CD4-positive, alpha-beta T cell treated with Interleukin-15 for 4 hours (primary cell): ENCODE data around the gene PTGS1.

ENCODE experiments used
- DNase-seq: peaks from one replicate; pipeline ENCODE4 v3.0.0-alpha.2; 2020; ENCODE audit warnings: low spot score

PTGS1 gene

DNA sequence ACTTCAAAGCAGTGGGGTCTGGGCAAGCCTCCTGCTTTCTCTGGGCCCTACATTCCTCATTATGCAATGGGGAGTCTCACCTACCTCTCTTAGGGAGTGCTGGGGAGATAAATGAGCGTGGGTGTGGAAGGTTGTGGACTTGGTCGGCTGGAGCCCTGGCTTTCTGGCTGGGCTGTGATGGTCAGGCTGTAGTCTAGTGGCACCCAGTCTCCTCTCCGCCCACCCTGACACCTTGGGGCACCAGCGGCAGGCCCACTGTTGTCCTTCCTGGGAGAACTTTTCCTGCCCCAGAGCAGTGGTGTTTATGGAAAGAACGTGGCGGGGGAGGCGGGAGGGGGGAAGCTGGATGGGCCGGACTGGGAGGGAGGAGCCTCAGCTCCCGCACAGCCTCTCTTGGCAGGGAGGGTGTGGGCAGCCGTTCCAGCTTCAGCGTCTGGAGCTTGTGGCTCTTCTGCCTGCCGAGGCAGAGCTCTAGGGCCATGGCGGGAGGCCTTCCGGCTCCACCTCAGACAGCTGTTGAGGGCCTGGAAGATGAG is 4.1 kb downstream of the PTGS1 start:
- DNase-seq: no peak

DNA sequence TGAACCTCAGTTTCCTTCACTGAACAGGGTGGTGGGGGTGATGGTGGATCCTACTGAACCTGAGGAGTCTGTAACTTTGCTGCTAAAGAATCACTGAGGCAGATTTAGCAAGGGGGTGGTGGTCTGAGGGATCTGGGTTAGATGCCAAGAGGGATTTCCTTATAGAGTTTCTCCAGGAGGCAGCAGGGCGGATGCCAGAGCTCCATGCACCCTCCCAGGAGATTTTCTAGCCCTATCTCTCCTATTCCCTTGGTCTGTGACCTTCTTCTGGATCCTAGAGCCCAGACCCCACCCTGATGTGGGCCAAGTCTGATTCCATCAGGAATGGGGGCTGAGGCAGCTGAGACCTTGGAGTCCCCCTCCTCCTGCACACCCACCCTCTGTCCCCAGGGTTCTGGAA is 6.0 kb downstream of the PTGS1 start:
- no peak for DNase-seq

DNA sequence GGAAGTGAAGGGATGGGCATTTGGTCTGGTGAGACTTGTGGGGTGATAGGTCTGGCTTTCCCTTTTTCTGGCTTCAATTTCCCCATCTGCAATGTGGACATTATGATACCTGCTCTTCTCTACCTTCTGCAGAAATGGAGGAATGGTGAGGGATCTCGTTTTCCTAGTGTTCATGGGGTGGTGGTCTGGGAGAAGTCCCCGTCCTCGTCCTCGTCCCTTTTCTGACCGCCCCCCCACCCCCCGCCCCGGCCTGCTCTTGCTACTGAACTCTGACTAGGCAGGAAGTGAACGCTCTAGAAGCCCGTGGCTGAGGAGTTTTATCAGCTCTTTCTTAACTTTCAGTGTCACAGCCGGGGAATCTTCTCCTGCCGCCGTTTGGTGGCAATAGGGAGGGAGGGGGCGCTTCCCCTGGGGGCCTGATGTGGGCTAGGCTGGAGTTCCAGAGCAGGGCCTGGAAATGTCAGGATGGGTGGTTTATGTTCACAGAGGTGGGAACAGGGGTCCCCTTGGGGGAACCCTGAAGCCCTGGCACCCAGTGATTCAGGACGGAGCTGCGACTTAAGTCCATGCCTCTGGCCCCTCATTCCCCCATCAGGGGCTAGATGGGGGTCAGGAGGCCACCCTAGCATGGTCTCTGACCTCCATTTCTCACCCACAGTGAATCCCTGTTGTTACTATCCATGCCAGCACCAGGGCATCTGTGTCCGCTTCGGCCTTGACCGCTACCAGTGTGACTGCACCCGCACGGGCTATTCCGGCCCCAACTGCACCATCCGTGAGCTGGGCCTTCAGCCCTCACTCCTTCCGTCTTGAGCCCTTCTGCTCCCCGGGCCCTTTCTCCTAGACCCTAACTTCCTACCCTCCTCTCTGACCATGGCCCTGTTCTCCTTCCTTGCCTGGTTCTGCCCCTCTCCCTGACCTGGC is 6.7 kb downstream of the PTGS1 start:
- DNase-seq: no peak

DNA sequence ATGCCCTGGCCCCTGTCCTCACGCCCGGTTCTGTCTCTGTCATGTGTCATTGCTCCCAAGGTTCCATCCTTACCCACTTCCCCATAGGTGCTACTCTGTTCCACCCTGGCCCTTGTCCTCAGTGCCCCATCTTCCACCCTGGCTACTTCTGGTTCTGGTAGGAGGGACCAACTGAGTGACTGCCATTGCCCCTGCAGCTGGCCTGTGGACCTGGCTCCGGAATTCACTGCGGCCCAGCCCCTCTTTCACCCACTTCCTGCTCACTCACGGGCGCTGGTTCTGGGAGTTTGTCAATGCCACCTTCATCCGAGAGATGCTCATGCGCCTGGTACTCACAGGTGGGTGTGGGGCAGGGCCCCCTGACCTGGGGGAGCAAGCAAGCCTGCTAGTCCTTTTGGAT is 7.4 kb downstream of the PTGS1 start:
- no peak for DNase-seq

DNA sequence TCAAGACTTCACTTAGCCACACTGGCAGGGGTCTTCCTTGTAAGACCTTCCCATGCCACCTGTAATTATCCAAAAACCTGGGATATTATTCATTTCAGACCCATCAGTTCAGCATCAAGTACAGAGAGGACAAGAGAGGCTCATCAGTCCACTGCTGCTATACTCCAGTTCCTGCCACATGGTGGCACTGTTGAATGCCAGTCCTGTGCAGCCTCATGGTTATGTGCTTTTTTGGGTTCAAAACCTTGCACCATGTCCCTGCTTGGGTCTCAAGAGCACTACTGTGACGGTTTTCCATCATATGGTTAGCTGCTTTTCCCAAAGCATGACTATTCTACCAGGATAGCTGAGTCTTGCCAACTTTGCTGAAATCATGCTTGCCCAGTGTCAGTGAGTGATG is 8.5 kb downstream of the PTGS1 start:
- DNase-seq: no peak

DNA sequence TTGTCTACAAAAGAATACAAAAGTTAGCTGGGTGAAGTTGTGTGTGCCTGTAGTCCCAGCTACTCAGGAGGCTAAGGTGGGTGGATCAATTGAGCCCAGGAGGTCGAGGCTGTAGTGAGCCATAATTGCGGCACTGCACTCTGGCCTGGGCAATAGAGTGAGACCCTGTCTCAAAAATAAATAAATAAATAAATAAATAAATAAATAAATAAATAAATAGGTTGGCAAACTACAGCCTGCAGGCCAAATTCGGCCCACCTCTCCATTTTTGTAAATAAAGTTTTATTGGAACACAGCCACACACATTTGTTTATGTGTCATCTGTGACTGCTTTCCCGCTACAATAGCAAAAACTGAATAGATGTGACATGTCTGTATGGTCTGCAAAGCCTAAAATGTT is 9.5 kb downstream of the PTGS1 start:
- no peak for DNase-seq

DNA sequence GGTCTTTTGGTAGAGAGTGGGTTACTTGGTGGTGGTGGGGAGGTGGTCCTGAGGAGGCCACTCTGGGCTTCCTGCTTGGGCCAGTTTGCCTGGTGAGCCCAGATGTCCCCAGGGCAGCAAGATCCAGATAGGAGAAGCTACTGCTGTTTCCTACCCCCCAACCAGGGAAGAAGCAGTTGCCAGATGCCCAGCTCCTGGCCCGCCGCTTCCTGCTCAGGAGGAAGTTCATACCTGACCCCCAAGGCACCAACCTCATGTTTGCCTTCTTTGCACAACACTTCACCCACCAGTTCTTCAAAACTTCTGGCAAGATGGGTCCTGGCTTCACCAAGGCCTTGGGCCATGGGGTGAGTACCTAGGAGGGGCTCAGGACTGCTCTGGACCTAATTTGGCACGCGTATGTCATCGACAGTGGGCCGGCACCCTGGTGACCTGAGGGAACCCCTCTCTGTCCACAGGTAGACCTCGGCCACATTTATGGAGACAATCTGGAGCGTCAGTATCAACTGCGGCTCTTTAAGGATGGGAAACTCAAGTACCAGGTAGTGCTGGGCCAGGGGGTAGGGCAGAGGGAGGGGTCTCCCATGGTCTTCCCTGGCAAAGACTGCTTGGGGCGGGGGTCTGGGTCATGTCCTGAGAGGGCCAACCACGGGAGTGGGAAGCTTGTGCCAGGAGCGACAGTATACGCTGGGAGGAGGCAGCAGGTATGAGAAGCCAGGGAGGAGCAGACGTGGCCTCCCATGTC is 10.6 kb downstream of the PTGS1 start:
- no peak for DNase-seq

DNA sequence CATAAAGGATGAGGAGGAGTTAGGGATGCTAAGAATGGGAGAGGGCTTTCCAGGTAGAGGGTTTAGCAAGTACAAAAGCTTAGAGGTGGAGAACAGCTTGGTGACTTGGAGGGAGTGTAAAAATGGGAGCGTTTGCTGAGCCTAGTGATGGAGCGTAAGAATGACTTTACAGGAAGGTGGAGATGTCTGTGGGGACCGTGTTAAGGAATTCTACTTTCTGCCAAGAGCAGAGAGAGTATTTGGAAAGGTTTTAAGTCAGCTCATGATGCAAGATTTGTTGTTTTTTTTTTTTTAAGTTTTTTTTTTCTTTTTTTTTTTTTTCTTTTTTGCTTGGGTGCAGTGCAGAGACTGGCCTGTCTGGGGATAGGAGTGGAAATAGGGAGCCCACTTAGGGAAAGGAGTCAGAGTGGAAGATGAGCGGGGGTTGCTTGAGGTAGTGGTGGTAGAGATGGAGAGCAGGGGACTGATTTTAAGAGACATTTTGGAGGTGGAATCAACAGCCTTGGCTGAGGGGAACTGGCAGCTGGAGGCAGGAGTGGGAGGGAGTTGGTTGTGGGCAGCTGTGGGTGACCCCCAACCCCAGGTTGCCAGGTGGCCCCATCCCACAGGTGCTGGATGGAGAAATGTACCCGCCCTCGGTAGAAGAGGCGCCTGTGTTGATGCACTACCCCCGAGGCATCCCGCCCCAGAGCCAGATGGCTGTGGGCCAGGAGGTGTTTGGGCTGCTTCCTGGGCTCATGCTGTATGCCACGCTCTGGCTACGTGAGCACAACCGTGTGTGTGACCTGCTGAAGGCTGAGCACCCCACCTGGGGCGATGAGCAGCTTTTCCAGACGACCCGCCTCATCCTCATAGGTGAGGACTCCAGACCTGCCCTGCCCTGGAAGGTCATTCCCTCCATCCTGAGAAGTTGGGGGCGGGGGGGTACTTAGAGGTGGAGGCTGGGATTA is 12.4 kb downstream of the PTGS1 start:
- no peak for DNase-seq

DNA sequence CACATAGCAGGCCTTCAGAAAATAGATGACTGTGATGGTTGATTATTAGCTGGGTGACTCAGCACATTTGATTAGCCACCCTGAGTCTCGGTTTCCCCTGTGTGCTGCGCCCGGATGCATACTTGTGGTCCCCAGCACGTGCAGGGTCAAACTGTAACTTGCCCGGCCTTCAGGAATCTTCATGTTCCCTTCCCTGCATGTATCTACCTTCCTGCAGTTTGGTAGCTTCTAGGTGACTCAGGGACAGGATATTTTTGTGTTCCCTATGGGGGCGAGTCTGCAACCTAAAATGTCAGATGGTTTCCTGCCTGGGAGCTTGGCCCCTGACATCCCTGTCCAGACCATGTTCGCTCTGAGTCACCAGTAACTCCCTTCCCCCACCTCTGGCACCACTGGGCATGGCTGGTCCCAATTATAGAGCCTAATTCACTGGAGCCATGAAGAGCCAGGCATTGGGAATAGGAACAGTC is 13.2 kb downstream of the PTGS1 start:
- DNase-seq: no peak

DNA sequence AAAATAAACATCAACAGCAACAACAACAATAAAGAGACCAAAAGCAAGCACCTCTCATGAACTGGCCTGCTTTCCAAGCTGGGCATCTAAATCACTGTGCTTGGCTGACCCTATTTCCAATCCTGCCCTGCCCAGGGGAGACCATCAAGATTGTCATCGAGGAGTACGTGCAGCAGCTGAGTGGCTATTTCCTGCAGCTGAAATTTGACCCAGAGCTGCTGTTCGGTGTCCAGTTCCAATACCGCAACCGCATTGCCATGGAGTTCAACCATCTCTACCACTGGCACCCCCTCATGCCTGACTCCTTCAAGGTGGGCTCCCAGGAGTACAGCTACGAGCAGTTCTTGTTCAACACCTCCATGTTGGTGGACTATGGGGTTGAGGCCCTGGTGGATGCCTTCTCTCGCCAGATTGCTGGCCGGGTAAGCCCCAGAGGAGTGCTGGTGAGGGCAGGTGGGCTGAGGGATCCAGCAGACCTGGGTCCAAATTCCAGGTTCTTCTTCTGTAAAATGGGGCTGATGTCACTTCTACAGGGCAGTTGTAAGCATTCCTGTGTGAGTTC is 15.6 kb downstream of the PTGS1 start:
- no peak for DNase-seq

DNA sequence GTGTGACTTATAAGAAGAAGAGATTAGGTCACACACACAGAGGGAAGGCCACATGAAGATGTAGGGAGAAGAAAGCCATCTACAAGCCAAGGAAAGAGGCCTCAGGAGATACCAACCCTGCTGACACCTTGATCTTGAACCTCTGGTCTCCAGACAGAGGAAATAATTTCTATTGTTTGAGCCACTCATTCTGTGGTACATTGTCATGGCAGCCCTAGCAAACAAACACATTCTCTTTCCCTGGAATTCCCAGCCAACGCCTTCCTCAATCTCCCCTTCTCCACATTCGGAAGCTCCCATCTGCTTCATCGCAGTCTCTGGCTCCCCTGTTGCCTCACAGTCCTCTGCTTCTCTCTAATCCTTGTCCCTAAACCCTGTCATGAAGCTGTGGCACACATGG is 16.7 kb downstream of the PTGS1 start:
- DNase-seq: no peak

DNA sequence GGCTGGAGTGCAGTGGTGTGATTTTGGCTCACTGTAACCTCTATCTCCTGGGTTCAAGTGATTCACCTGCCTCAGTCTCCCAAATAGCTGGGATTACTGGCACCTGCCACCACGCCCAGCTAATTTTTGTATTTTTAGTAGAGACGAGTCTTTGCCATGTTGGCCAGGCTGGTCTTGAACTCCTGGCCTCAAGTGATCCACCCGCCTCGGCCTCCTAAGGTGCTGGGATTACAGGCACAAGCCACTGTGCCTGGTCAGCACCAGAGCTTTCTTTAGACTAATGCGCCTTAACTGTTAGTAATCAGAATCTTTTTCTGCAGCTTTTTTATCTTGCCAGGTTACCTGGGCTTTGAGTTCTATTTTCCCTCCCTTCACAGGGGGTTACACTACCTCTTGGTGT is 18.4 kb downstream of the PTGS1 start:
- DNase-seq: no peak

DNA sequence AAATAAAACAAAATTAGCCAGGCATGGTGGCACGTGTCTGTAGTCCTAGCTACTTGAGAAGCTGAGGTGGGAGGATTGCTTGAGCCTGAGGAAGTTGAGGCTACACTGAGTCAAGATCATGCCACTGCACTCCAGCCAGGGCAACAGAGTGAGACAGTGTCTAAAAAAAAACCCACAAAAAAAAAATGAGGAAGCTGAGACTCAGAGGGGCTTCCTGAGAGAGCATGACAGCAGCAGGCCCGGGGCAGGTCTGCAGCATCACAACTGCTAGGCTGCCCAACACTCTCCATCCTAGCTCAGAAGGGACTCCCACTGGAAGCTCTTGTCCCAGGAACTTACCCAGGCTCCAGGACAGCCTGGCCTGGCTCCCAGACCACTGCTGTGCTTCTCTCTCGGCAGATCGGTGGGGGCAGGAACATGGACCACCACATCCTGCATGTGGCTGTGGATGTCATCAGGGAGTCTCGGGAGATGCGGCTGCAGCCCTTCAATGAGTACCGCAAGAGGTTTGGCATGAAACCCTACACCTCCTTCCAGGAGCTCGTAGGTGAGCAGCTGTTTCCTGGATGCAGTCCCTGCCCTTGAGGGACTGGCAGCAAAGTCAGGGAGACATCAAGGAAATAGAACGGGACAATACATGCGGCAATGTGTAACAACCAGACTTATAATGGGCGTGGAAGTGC is 19.1 kb downstream of the PTGS1 start:
- no peak for DNase-seq

DNA sequence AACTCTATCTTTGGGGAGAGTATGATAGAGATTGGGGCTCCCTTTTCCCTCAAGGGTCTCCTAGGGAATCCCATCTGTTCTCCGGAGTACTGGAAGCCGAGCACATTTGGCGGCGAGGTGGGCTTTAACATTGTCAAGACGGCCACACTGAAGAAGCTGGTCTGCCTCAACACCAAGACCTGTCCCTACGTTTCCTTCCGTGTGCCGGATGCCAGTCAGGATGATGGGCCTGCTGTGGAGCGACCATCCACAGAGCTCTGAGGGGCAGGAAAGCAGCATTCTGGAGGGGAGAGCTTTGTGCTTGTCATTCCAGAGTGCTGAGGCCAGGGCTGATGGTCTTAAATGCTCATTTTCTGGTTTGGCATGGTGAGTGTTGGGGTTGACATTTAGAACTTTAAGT is 21.5 kb downstream of the PTGS1 start:
- no peak for DNase-seq

DNA sequence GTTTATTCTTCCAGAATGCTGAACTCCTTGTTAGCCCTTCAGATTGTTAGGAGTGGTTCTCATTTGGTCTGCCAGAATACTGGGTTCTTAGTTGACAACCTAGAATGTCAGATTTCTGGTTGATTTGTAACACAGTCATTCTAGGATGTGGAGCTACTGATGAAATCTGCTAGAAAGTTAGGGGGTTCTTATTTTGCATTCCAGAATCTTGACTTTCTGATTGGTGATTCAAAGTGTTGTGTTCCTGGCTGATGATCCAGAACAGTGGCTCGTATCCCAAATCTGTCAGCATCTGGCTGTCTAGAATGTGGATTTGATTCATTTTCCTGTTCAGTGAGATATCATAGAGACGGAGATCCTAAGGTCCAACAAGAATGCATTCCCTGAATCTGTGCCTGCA is 21.9 kb downstream of the PTGS1 start:
- DNase-seq: no peak

DNA sequence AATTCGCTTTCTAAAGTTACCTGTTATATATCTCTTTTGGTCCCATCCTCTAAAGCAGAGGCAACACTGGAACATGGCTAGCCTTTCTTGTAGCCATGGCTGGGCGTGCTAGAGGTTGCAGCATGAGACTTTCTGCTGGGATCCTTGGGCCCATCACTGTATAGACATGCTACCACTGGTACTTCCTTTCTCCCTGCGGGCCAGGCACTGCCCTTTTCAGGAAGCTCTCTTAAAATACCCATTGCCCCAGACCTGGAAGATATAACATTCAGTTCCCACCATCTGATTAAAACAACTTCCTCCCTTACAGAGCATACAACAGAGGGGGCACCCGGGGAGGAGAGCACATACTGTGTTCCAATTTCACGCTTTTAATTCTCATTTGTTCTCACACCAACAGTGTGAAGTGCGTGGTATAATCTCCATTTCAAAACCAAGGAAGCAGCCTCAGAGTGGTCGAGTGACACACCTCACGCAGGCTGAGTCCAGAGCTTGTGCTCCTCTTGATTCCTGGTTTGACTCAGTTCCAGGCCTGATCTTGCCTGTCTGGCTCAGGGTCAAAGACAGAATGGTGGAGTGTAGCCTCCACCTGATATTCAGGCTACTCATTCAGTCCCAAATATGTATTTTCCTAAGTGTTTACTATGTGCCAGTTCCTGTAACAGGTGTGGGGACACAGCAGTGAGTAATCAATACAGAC is 22.6 kb downstream of the PTGS1 start:
- DNase-seq: no peak

DNA sequence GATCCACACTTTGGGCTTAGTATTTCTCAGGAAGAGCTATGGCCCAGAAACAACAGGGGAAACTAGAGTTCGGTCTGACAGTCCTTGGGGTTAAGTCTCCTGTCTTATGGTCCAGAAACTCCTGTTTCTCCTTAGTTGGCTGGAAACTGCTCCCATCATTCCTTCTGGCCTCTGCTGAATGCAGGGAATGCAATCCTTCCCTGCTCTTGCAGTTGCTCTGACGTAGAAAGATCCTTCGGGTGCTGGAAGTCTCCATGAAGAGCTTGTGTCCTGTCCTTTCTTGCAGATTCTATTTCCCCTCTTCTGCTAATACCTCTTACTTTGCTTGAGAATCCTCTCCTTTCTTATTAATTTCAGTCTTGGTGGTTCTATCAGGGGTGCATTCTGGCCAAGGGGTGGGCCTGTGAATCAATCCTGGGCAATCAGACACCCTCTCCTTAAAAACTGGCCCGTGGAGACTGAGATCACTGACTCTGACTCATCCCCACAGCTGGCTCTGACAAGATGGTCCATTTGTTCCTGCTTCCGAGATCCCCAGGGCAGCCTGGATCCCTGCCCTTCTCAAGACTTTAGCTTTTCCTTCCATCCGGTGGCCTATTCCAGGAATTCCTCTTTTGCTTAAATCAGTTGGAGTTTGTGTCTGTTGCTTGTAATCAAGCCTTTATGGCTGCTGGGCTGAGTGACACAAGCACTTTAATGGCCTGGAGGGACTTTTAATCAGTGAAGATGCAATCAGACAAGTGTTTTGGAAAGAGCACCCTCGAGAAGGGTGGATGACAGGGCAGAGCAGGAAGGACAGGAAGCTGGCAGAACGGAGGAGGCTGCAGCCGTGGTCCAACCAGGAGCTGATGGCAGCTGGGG is 23.7 kb downstream of the PTGS1 start:
- DNase-seq: no peak

DNA sequence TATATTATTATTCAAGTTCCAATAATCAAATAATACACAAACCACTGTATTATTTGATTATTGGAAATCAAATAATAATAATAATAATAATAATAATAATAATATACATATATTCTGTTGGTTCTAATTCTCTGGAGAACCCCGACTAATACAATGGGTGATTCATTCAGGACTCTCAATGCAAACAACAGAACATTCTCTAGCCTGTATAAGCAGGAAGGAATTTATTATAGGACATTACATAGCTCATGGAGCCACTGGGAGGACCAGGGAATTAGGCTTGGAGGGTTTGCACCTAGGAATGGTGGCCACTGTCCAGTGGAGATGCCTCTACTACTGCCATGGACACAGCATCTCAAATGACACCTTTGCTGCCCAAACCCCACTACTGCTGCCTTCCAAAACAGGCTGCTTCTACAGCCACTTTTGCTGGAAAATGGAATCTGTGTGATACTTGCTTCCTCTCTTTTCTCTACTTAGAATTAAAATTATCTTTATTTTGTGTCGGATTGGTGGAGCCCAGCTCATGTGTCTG is 25.9 kb downstream of the PTGS1 start:
- no peak for DNase-seq

DNA sequence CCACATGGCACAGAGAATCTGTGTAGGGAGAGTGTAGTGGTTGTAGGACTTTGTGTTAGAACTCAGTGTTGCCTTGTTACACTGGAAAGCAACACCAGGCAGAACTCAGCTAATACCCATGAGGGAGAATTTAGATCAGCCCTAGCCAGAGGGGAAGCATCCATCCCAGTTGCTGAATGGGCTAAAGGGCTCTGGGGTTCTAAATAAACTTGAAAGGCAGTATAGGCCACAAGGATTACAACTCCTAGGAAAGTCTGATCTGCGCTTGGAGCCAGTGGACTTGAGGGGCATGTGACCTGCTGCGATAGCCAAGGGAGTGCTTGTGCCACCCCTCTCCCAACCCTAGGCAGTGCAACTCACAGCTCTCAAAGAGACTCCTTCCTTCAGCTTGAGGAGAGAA is 26.9 kb downstream of the PTGS1 start:
- no peak for DNase-seq
